ENCODE results near the gene FAM13A.

The FAM13A gene

GRCh38 chr4:88732714-88733368 lies 324.1 kb downstream of the FAM13A start:
- no peak for TF ChIP-seq NFRKB (IDR thresholded peaks at IDR 0.05)
- no peak for TF ChIP-seq ARNT (IDR thresholded peaks at IDR 0.05)
- TF ChIP-seq FOXA1 (IDR thresholded peaks at IDR 0.05), result no peak
- no peak for TF ChIP-seq BHLHE40 (IDR thresholded peaks at IDR 0.05; ENCODE audit: borderline replicate concordance)
- no peak for TF ChIP-seq HDGF (IDR thresholded peaks at IDR 0.05; ENCODE audit: borderline replicate concordance)
- TF ChIP-seq PKNOX1 (IDR thresholded peaks at IDR 0.05), result no peak
- no peak for TF ChIP-seq CTBP1 (IDR thresholded peaks at IDR 0.05; ENCODE audit: borderline replicate concordance)
- TF ChIP-seq L3MBTL2 (conservative IDR thresholded peaks at IDR 0.05), result no peak
- no peak for TF ChIP-seq SUZ12 (IDR thresholded peaks at IDR 0.05)
- no peak for TF ChIP-seq TARDBP (IDR thresholded peaks at IDR 0.05)
- TF ChIP-seq FOXM1 (IDR thresholded peaks at IDR 0.05; ENCODE audit: borderline replicate concordance), result no peak
- no peak for TF ChIP-seq ELF4 (IDR thresholded peaks at IDR 0.05)
- TF ChIP-seq ZNF384 (IDR thresholded peaks at IDR 0.05), result no peak
- no peak for TF ChIP-seq FOXK2 (IDR thresholded peaks at IDR 0.05)
- no peak for TF ChIP-seq SP1 (IDR thresholded peaks at IDR 0.05)
- DNase-seq (ENCODE audit: extremely low spot score), result no peak
- ChIA-PET POLR2A (no interaction called here), CTCF (no interaction called here)

GRCh38 chr4:88731381-88731780 lies 325.6 kb downstream of the FAM13A start:
- no peak for DNase-seq (ENCODE audit: extremely low spot score)
- POLR2A ChIA-PET, result no interaction called here
- no peak for TF ChIP-seq ZNF384 (IDR thresholded peaks at IDR 0.05)
- no peak for TF ChIP-seq L3MBTL2 (conservative IDR thresholded peaks at IDR 0.05)
- no peak for TF ChIP-seq HDGF (IDR thresholded peaks at IDR 0.05; ENCODE audit: borderline replicate concordance)
- TF ChIP-seq ELF4 (IDR thresholded peaks at IDR 0.05), result no peak
- TF ChIP-seq LEF1 (IDR thresholded peaks at IDR 0.05; ENCODE audit: borderline replicate concordance), result no peak
- TF ChIP-seq FOXM1 (IDR thresholded peaks at IDR 0.05; ENCODE audit: borderline replicate concordance), result no peak
- no peak for TF ChIP-seq FOXK2 (IDR thresholded peaks at IDR 0.05)
- no peak for TF ChIP-seq NFRKB (IDR thresholded peaks at IDR 0.05)
- TF ChIP-seq BHLHE40 (IDR thresholded peaks at IDR 0.05; ENCODE audit: borderline replicate concordance), result no peak
- TF ChIP-seq SP1 (IDR thresholded peaks at IDR 0.05), result no peak
- TF ChIP-seq SUZ12 (IDR thresholded peaks at IDR 0.05), result no peak
- TF ChIP-seq ARNT (IDR thresholded peaks at IDR 0.05), result no peak
- no peak for TF ChIP-seq CTBP1 (IDR thresholded peaks at IDR 0.05; ENCODE audit: borderline replicate concordance)
- TF ChIP-seq TARDBP (IDR thresholded peaks at IDR 0.05), result no peak
- TF ChIP-seq FOXA1 (IDR thresholded peaks at IDR 0.05), result no peak
- no peak for TF ChIP-seq PKNOX1 (IDR thresholded peaks at IDR 0.05)
- CTCF ChIA-PET, result no interaction called here

GRCh38 chr4:88730811-88731210 lies 326.2 kb downstream of the FAM13A start:
- CTCF ChIA-PET, result no interaction called here
- TF ChIP-seq L3MBTL2 (conservative IDR thresholded peaks at IDR 0.05) (no peak), ARNT (IDR thresholded peaks at IDR 0.05) (no peak), ZNF384 (IDR thresholded peaks at IDR 0.05) (no peak), BHLHE40 (IDR thresholded peaks at IDR 0.05; ENCODE audit: borderline replicate concordance) (no peak), TARDBP (IDR thresholded peaks at IDR 0.05) (no peak)
- no peak for DNase-seq (ENCODE audit: extremely low spot score)
- POLR2A ChIA-PET, result no interaction called here

GRCh38 chr4:88729146-88729760 lies 327.7 kb downstream of the FAM13A start:
- TF ChIP-seq CTBP1 (IDR thresholded peaks at IDR 0.05; ENCODE audit: borderline replicate concordance), result no peak
- TF ChIP-seq ELF4 (IDR thresholded peaks at IDR 0.05), result no peak
- TF ChIP-seq LEF1 (IDR thresholded peaks at IDR 0.05; ENCODE audit: borderline replicate concordance), result no peak
- no peak for TF ChIP-seq ARNT (IDR thresholded peaks at IDR 0.05)
- no peak for TF ChIP-seq PKNOX1 (IDR thresholded peaks at IDR 0.05)
- TF ChIP-seq FOXM1 (IDR thresholded peaks at IDR 0.05; ENCODE audit: borderline replicate concordance), result no peak
- no peak for TF ChIP-seq FOXK2 (IDR thresholded peaks at IDR 0.05)
- TF ChIP-seq BHLHE40 (IDR thresholded peaks at IDR 0.05; ENCODE audit: borderline replicate concordance), result no peak
- TF ChIP-seq SP1 (IDR thresholded peaks at IDR 0.05), result no peak
- no peak for TF ChIP-seq ZNF384 (IDR thresholded peaks at IDR 0.05)
- no peak for TF ChIP-seq HDGF (IDR thresholded peaks at IDR 0.05; ENCODE audit: borderline replicate concordance)
- no peak for TF ChIP-seq TARDBP (IDR thresholded peaks at IDR 0.05)
- TF ChIP-seq SUZ12 (IDR thresholded peaks at IDR 0.05), result no peak
- TF ChIP-seq L3MBTL2 (conservative IDR thresholded peaks at IDR 0.05), result no peak
- no peak for TF ChIP-seq FOXA1 (IDR thresholded peaks at IDR 0.05)
- TF ChIP-seq NFRKB (IDR thresholded peaks at IDR 0.05), result no peak
- ChIA-PET POLR2A (no interaction called here), CTCF (no interaction called here)
- no peak for DNase-seq (ENCODE audit: extremely low spot score)

GRCh38 chr4:88728146-88728545 lies 328.8 kb downstream of the FAM13A start:
- no peak for TF ChIP-seq FOXK2 (IDR thresholded peaks at IDR 0.05)
- TF ChIP-seq LEF1 (IDR thresholded peaks at IDR 0.05; ENCODE audit: borderline replicate concordance), result no peak
- no peak for TF ChIP-seq SP1 (IDR thresholded peaks at IDR 0.05)
- TF ChIP-seq ARNT (IDR thresholded peaks at IDR 0.05), result no peak
- no peak for TF ChIP-seq BHLHE40 (IDR thresholded peaks at IDR 0.05; ENCODE audit: borderline replicate concordance)
- no peak for TF ChIP-seq HDGF (IDR thresholded peaks at IDR 0.05; ENCODE audit: borderline replicate concordance)
- TF ChIP-seq TARDBP (IDR thresholded peaks at IDR 0.05), result no peak
- no peak for TF ChIP-seq ZNF384 (IDR thresholded peaks at IDR 0.05)
- no peak for TF ChIP-seq L3MBTL2 (conservative IDR thresholded peaks at IDR 0.05)
- TF ChIP-seq SUZ12 (IDR thresholded peaks at IDR 0.05), result no peak
- TF ChIP-seq FOXA1 (IDR thresholded peaks at IDR 0.05), result no peak
- no peak for TF ChIP-seq CTBP1 (IDR thresholded peaks at IDR 0.05; ENCODE audit: borderline replicate concordance)
- TF ChIP-seq PKNOX1 (IDR thresholded peaks at IDR 0.05), result no peak
- TF ChIP-seq ELF4 (IDR thresholded peaks at IDR 0.05), result no peak
- ChIA-PET CTCF (no interaction called here), POLR2A (no interaction called here)
- no peak for DNase-seq (ENCODE audit: extremely low spot score)

All from HEK293T (cell line).